GM19467 (cell line): Measurements from ENCODE around the gene PRR15.
"Not testable (repeated sequence)": the region's sequence is repeated elsewhere in the genome, so short reads cannot be mapped to it uniquely, and the experiment has no call there.

ENCODE experiments used
- ATAC-seq: cut with Tn5 transposase; IDR thresholded peaks from one replicate; pipeline ENCODE4 v1.9.1; 2021; ENCODE audit warnings: mild to moderate bottlenecking, moderate library complexity; ENCODE audit not compliant: unreplicated experiment

The PRR15 gene

GRCh38 chr7:29563590-29564495 lies at the start of gene PRR15:
Gene PRR15 (plus strand): TSS chr7:29563835. CDS start chr7:29566330, 2,495 bp downstream.
- ATAC-seq, result no peak

DNA sequence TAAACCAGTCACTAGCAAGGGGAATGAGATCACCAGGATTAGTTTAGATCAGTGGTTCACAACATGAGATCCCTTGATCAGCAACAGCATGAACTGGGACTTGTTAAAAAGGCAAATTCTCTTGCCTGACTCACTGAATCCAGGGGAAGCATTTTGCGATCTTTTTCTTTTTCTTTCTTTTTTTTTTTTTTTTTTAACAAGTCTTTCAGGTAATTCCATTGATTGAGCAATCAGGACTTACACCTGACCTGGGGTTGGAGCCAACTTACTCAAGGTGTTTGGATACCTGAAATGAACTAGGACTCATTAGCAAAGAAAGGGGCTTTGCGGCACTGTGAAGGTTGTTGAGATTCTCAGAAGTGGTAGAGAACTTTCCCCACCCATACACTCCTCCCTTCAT lies 47.1 kb upstream of the PRR15 start:
- no peak for ATAC-seq

- no peak for ATAC-seq
These were observed 45.0 kb upstream of the PRR15 start for GRCh38 chr7:29518616-29519015.

DNA sequence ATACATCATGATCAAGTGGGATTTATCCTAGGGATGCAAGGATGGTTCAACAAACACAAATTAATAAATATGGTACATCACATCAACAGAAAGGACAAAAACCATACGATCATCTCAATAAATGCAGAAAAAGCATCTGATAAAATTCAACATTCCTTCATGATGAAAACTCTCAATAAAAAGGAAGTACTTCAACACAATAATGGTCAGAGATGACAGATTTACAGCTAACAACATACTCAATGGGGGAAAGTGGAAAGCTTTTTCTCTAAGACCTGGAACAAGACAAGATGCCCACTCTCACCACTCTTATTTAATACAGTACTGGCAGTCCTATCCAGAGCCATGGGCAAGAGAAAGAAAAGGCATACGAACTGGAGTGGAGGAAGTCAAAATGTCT lies 39.9 kb upstream of the PRR15 start:
- no peak for ATAC-seq

GRCh38 chr7:29527505-29528108 lies 36.0 kb upstream of the PRR15 start:
- no peak for ATAC-seq

DNA sequence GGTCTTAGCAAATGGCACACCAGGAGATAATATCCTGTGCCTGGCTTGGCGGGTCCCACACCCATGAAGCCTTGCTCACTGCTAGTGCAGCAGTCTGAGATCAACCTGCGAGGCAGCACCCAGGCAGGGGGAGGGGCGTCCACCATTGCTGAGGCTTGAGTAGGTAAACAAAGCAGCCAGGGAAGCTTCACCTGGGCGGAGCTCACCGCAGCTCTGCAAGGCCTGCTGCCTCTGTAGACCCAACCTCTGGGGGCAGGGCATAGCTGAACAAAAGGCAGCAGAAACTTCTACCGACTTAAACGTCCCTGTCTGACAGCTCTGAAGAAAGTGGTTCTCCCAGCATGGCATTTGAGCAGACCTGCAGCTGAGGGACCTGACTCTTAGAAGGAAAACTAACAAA lies 35.1 kb upstream of the PRR15 start:
- ATAC-seq, result not testable (repeated sequence)

DNA sequence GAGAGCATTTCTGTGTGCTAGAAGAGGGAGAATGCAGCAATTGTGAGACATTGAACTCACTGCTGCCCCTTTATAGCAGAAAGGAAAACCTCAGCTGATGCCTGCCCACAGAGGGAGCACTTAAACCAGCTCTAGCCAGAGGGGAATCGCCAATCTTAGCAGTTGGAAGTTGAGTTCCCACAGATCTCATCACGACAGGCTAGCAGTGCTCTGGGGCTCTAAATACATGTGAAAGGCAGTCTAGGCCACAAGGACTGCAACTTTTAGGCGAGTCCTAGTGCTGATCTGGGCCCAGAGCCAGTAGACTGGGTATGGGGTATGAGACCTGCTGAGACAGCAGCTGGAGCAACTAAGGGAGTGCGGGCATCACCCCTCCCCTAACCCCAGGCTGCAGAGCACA lies 25.2 kb upstream of the PRR15 start:
- no peak for ATAC-seq

- ATAC-seq, result no peak
These were observed 24.2 kb upstream of the PRR15 start for GRCh38 chr7:29539471-29539870.

DNA sequence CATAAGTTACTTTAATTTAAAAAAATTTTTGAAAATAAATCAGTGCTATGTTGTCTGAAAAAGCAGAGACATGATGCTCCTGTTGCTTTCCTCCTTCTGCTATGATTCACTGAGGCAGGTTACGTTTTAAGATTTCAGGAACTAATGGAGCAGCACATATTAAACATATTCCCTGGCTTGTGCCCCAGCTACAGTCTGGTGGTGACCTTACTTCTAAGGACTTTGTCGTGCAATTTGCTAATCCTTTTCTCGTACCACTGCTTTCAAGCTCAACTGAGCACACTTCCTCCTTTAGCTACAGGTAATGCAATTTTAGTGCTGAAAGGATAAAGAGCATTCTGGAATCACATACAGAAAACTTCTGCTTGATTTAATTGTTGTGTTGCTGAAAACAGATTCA lies 16.2 kb upstream of the PRR15 start:
- no peak for ATAC-seq

- ATAC-seq, result no peak
These were observed 14.8 kb upstream of the PRR15 start for GRCh38 chr7:29548823-29549222.

GRCh38 chr7:29552392-29552791 lies 11.2 kb upstream of the PRR15 start:
- no peak for ATAC-seq

GRCh38 chr7:29555061-29555460 lies 8.6 kb upstream of the PRR15 start:
- ATAC-seq, result no peak

GRCh38 chr7:29556405-29557195 lies 7.0 kb upstream of the PRR15 start:
- ATAC-seq, result no peak

DNA sequence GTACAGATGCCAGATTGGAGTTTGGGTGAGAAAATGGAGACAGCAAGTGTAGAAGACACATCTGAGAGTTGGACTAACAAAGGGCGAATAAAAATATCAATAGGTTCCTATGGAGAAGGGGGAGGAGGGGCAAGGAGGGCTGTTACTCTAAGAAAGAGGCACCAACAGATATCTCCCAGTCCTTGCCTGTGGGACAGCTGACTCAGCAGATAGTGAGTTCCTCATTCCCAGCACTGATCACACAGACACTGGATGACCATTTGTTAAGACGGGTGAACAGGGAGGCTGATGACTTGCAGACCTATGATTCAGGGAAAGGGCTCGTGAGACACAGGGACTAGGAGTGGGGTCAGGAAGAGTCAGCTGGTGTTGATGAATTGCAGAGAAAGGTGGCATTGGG lies 5.7 kb upstream of the PRR15 start:
- no peak for ATAC-seq

GRCh38 chr7:29561271-29561670 lies 2.4 kb upstream of the PRR15 start:
- ATAC-seq, result no peak

GRCh38 chr7:29562307-29562706 lies 1.3 kb upstream of the PRR15 start:
- no peak for ATAC-seq

- no peak for ATAC-seq
These were observed 1.0 kb downstream of the PRR15 start for GRCh38 chr7:29564496-29565223.

DNA sequence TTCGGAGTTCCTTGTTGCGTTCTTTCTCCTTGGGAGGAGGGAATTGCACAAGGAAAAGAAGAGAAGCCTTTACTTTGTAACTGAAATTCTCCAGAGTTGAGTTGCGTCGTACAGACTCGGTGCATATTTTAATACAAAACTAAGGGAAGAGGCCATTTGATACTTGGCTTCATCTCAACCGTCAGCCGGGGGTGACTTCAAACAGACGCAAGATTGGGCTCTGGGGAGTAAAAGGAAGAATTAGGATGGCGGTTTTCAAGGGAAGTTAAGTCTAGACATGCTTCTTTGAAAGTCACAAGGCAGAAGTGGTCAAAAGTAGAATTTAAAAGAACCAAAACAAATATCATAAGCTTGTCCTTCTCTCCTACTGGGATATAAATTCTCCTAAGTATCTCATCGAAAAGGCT lies 1.6 kb downstream of the PRR15 start:
- ATAC-seq, result no peak

GRCh38 chr7:29565634-29565981 lies 2.0 kb downstream of the PRR15 start:
- no peak for ATAC-seq

GRCh38 chr7:29565982-29566746 lies 2.5 kb downstream of the PRR15 start:
- no peak for ATAC-seq
